Keratinocyte (primary cell): ENCODE data around the gene TKFC. TPM values are rescaled to one million over a fixed set of nuclear protein-coding genes. Genes with fewer than 3 reads are reported as not detected.

ENCODE experiments used
- DNase-seq: peaks from one replicate; pipeline ENCODE4 v3.0.0-alpha.2; 2011; ENCODE audit warnings: low read depth, missing footprints, low spot score
- FAIRE-seq: peaks from 2 replicates; lab custom pipeline; 2011; peaks lifted over from hg19 to GRCh38; lab: Jason Lieb, UNC
- H2AFZ ChIP-seq: 2 replicates; pipeline ENCODE4 v1.6.0; 2012; ENCODE audit warnings: low read length, control low read depth, inconsistent platforms; ENCODE audit not compliant: control insufficient read depth
- H3K27ac ChIP-seq: 2 replicates; pipeline ENCODE4 v1.5.1; 2011; ENCODE audit warnings: low read length; ENCODE audit not compliant: control insufficient read depth, insufficient read depth
- H3K27me3 ChIP-seq: 3 replicates; pipeline ENCODE4 v1.6.0; 2011; ENCODE audit warnings: low read length; ENCODE audit not compliant: control insufficient read depth, insufficient read depth; ENCODE audit errors: extremely low read depth
- H3K36me3 ChIP-seq, 2 experiments: 2 replicates in 1 of 2; 3 replicates in 1 of 2; pipeline ENCODE4 v1.5.1; 2011; ENCODE audit warnings: low read length in 2 of 2, mild to moderate bottlenecking in 1 of 2; ENCODE audit not compliant: control insufficient read depth in 2 of 2, insufficient read depth in 2 of 2; ENCODE audit errors: extremely low read depth in 1 of 2
- H3K4me1 ChIP-seq: 3 replicates; pipeline ENCODE4 v1.5.1; 2011; ENCODE audit warnings: low read length; ENCODE audit not compliant: control insufficient read depth, insufficient read depth; ENCODE audit errors: extremely low read depth
- H3K4me2 ChIP-seq: 3 replicates; pipeline ENCODE4 v1.6.0; 2011; ENCODE audit warnings: low read depth, low read length; ENCODE audit not compliant: control insufficient read depth, insufficient read depth; ENCODE audit errors: extremely low read depth
- H3K4me3 ChIP-seq, 3 experiments: fragments of 200-600 bp in 1 of 3; sonication (generic) in 1 of 3; 2 replicates in 2 of 3; 3 replicates in 1 of 3; pipeline ENCODE4 v1.5.1; 2011 to 2016; ENCODE audit warnings: low read length in 3 of 3, mild to moderate bottlenecking in 3 of 3, control low read depth in 2 of 3, inconsistent platforms in 1 of 3, low read depth in 1 of 3, mixed read lengths in 1 of 3, mixed run types in 1 of 3, moderate library complexity in 1 of 3; ENCODE audit not compliant: control insufficient read depth in 2 of 3, insufficient read depth in 2 of 3; ENCODE audit errors: extremely low read depth in 1 of 3
- H3K79me2 ChIP-seq: 2 replicates; pipeline ENCODE4 v1.6.0; 2012; ENCODE audit warnings: low read length; ENCODE audit not compliant: control insufficient read depth, insufficient read depth
- H3K9ac ChIP-seq: 3 replicates; pipeline ENCODE4 v1.6.0; 2011; ENCODE audit warnings: low read length; ENCODE audit not compliant: control insufficient read depth, insufficient read depth; ENCODE audit errors: extremely low read depth
- H3K9me1 ChIP-seq: 3 replicates; pipeline ENCODE4 v1.6.0; 2011; ENCODE audit warnings: low read length; ENCODE audit not compliant: control insufficient read depth, insufficient read depth; ENCODE audit errors: extremely low read depth
- H3K9me3 ChIP-seq: 2 replicates; pipeline ENCODE4 v1.5.1; 2012; ENCODE audit warnings: low read depth, low read length; ENCODE audit not compliant: control insufficient read depth
- H4K20me1 ChIP-seq: 3 replicates; pipeline ENCODE4 v1.6.0; 2011; ENCODE audit warnings: low read length; ENCODE audit not compliant: control insufficient read depth, insufficient read depth; ENCODE audit errors: extremely low read depth
- EZH2 ChIP-seq: IDR thresholded peaks from one replicate; pipeline ENCODE4 v1.6.1; 2012; ENCODE audit warnings: inconsistent platforms, mild to moderate bottlenecking, low read length, moderate library complexity
- dilution Hi-C: fragments of 300-500 bp; cut with MboI; formaldehyde crosslinking; loops from one replicate; pipeline ENCODE4 v1.7.0; 2020; ENCODE audit warnings: low sequenced_read_pairs; ENCODE audit not compliant: extremely low pct_ligation_motif_present
- polyA plus RNA-seq, 5 experiments: library from polyadenylated mRNA; depleted of rRNA in 3 of 5; stranded (reverse) in 3 of 5; stranded (forward) in 1 of 5; unstranded in 1 of 5; fragments of >200 nt; gene quantifications; 1 replicate in 1 of 5; 2 replicates in 3 of 5; 3 replicates in 1 of 5; pipeline versions ENCODE4 v1.2.1 to v1.2.3, GENCODE V29; 2011 to 2012; ENCODE audit warnings: missing spikeins in 2 of 5, low read depth in 1 of 5, low replicate concordance in 1 of 5
- TF ChIP-seq, protein P1 (sequence below), 3 experiments: IDR thresholded peaks in 1 of 3; conservative IDR thresholded peaks in 1 of 3; optimal IDR thresholded peaks in 1 of 3; 2 replicates in 2 of 3; 3 replicates in 1 of 3; pipeline versions ENCODE3 to v1.5.1; 2011; ENCODE audit warnings: low read length in 3 of 3, mild to moderate bottlenecking in 3 of 3, moderate library complexity in 2 of 3, control low read depth in 1 of 3, inconsistent platforms in 1 of 3; ENCODE audit not compliant: insufficient read depth in 2 of 3; ENCODE audit errors: extremely low read depth in 1 of 3

Gene TKFC
- polyA plus RNA-seq, 1 donor (not counting 4 experiments of a cell fraction or from before 2014, with no cell fraction given): 15.4 TPM

- dilution Hi-C loops: no loop called here
- H2AFZ ChIP-seq: no peak overlapping the region
- H3K9me1 ChIP-seq: no peaks in the 10 kb centered on the region
- H3K4me1 ChIP-seq: peaks cover 15% of the 10 kb centered on the region
- no peak overlapping the region for H3K27ac ChIP-seq
- H3K79me2 ChIP-seq: peaks cover under 1% of the 10 kb centered on the region
- peaks cover 3 to 9% of the 10 kb centered on the region in 2 experiments for H3K36me3 ChIP-seq
- no peaks in the 10 kb centered on the region for H3K27me3 ChIP-seq
- no peak for TF ChIP-seq EZH2
- TF ChIP-seq, protein P1, sequence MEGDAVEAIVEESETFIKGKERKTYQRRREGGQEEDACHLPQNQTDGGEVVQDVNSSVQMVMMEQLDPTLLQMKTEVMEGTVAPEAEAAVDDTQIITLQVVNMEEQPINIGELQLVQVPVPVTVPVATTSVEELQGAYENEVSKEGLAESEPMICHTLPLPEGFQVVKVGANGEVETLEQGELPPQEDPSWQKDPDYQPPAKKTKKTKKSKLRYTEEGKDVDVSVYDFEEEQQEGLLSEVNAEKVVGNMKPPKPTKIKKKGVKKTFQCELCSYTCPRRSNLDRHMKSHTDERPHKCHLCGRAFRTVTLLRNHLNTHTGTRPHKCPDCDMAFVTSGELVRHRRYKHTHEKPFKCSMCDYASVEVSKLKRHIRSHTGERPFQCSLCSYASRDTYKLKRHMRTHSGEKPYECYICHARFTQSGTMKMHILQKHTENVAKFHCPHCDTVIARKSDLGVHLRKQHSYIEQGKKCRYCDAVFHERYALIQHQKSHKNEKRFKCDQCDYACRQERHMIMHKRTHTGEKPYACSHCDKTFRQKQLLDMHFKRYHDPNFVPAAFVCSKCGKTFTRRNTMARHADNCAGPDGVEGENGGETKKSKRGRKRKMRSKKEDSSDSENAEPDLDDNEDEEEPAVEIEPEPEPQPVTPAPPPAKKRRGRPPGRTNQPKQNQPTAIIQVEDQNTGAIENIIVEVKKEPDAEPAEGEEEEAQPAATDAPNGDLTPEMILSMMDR (optimal IDR thresholded peaks at IDR 0.05 in 1 of 3, IDR thresholded peaks at IDR 0.05 in 1 of 3, conservative IDR thresholded peaks at IDR 0.05 in 1 of 3; ENCODE audit: extremely low read depth in 1 of 3, insufficient read depth in 2 of 3, low read length in 3 of 3): no peak
- no peak overlapping the region for H3K4me2 ChIP-seq
- H3K4me3 ChIP-seq: no peak overlapping the region
- H3K9me3 ChIP-seq: no peaks in the 10 kb centered on the region
- no peaks in the 10 kb centered on the region for H4K20me1 ChIP-seq
- DNase-seq (no peak), FAIRE-seq (no peak)
- H3K9ac ChIP-seq: no peak overlapping the region
Observed at GRCh38 chr11:61337706-61338470, 4.9 kb downstream of the TKFC start.

GRCh38 chr11:61338783-61339489 is 5.9 kb downstream of the TKFC start:
- Histone ChIP-seq H3K4me2 (no peak overlapping the region), H4K20me1 (no peaks in the 10 kb centered on the region), H3K4me3 (no peak overlapping the region), H3K36me3 (peaks cover 7 to 10% of the 10 kb centered on the region in 2 experiments), H3K9me3 (no peaks in the 10 kb centered on the region), H3K79me2 (no peaks in the 10 kb centered on the region), H3K27ac (no peak overlapping the region), H3K9me1 (no peaks in the 10 kb centered on the region), H3K4me1 (peaks cover 9% of the 10 kb centered on the region), H3K9ac (no peak overlapping the region), H3K27me3 (no peaks in the 10 kb centered on the region), H2AFZ (no peak overlapping the region)
- DNase-seq: no peak
- TF ChIP-seq EZH2: no peak
- TF ChIP-seq, protein P1 (optimal IDR thresholded peaks at IDR 0.05 in 1 of 3, IDR thresholded peaks at IDR 0.05 in 1 of 3, conservative IDR thresholded peaks at IDR 0.05 in 1 of 3; ENCODE audit: extremely low read depth in 1 of 3, insufficient read depth in 2 of 3, low read length in 3 of 3): no peak
- dilution Hi-C loops: no loop called here
- no peak for FAIRE-seq
